Measurements from ENCODE around the gene DLGAP1.

The DLGAP1 gene

DNA sequence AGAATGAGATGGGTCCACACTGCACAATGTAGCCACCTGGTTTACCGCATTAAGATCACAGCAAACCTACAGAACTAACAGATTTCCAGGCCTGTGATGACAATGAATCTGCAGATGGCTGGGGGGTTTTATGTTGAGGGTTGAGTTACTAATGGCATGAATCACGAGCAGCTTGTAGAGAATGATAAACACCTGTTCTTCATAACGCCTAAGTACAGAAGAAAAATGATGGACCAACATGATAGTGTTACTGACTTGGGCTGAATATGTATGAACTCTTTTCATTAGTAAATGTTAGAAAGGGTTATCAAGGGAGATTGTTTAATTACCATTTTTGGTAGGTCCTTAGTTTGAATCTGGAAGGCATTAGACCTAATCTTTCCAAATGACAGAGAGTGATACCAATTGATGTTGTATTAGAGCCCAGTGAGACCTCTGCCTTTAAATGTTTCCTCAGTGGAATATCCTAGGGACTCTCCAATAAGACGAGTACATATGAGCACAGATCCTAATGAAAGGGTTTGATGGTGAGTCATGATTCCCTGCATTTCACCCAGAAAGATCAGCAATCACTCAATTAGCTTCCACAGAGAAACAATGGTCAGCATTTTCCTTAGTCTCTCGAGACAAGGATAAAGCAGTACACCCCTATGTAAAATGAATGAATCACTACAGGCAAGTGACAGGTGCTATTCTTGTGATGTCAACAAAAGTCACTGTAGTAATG, 243.8 kb downstream of the DLGAP1 start:
- TF ChIP-seq, protein P1, sequence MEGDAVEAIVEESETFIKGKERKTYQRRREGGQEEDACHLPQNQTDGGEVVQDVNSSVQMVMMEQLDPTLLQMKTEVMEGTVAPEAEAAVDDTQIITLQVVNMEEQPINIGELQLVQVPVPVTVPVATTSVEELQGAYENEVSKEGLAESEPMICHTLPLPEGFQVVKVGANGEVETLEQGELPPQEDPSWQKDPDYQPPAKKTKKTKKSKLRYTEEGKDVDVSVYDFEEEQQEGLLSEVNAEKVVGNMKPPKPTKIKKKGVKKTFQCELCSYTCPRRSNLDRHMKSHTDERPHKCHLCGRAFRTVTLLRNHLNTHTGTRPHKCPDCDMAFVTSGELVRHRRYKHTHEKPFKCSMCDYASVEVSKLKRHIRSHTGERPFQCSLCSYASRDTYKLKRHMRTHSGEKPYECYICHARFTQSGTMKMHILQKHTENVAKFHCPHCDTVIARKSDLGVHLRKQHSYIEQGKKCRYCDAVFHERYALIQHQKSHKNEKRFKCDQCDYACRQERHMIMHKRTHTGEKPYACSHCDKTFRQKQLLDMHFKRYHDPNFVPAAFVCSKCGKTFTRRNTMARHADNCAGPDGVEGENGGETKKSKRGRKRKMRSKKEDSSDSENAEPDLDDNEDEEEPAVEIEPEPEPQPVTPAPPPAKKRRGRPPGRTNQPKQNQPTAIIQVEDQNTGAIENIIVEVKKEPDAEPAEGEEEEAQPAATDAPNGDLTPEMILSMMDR (IDR thresholded peaks at IDR 0.05; ENCODE audit: poor library complexity, severe bottlenecking) = no peak
- H3K36me3 ChIP-seq (ENCODE audit: low read depth) = no peaks in the 10 kb centered on the region
- no peak for DNase-seq (ENCODE audit: low spot score)
- no peak for ATAC-seq (ENCODE audit: low read depth)
- no peaks in the 10 kb centered on the region for H3K27me3 ChIP-seq (ENCODE audit: insufficient read depth, poor library complexity, severe bottlenecking)
- H3K4me3 ChIP-seq (ENCODE audit: severe bottlenecking) = no peak overlapping the region
- H3K4me1 ChIP-seq (ENCODE audit: insufficient read depth, poor library complexity, severe bottlenecking) = no peaks in the 10 kb centered on the region
- H3K27ac ChIP-seq (ENCODE audit: poor library complexity, severe bottlenecking) = no peak overlapping the region
- H3K9me3 ChIP-seq (ENCODE audit: severe bottlenecking) = no peaks in the 10 kb centered on the region

DNA sequence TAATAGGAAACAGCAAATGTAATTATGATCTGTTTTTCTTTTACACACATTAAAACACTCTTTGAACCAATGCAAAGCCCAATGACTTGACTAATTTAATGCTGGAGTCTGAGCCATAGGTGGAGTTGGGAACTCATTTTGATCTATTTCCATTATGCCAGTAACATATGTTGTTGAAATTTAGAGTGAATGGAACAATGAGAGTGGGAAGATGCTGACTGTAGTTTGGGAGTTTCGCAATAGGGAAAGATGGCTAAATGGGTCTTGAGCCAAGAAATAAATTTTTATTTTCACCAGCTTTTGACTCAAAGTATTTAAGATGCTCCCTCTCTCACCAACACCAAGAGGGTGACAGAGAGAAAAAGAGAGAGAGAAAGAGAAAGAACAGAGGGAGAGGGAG, 246.7 kb downstream of the DLGAP1 start:
- no peaks in the 10 kb centered on the region for H3K36me3 ChIP-seq (ENCODE audit: low read depth)
- no peaks in the 10 kb centered on the region for H3K27me3 ChIP-seq (ENCODE audit: insufficient read depth, poor library complexity, severe bottlenecking)
- H3K27ac ChIP-seq (ENCODE audit: poor library complexity, severe bottlenecking) = no peak overlapping the region
- DNase-seq (ENCODE audit: low spot score) (no peak), ATAC-seq (ENCODE audit: low read depth) (no peak)
- H3K4me3 ChIP-seq (ENCODE audit: severe bottlenecking) = no peak overlapping the region
- TF ChIP-seq, protein P1 (IDR thresholded peaks at IDR 0.05; ENCODE audit: poor library complexity, severe bottlenecking) = no peak
- H3K4me1 ChIP-seq (ENCODE audit: insufficient read depth, poor library complexity, severe bottlenecking) = no peaks in the 10 kb centered on the region
- H3K9me3 ChIP-seq (ENCODE audit: severe bottlenecking) = no peaks in the 10 kb centered on the region

DNA sequence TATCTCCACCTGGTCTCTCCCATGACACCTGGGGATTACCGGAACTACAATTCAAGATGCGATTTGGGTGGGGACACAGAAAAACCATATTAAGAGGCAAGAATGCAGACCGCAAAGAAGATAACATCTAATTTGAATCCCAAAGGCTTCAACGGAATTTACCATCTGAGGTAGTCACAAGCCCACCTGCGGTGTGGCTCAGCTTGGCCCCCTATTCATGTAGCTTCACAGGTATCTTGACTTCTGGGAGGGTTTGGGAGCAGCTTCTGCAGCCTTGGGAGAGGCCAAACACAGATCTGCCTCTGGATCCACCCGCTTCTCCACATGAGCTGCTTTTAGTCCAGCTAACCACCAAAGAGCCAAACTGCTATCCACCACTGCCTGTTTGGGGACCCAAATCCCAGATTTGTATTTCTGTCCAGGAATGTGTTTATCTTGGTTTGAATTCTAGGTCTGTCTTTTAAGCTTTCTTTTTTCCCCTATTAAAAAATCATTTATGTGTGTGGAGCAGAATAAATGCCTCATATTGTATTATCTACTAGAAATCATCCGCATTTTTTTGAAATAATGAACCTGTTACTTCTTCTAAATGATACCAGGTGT, 247.6 kb downstream of the DLGAP1 start:
- H3K4me3 ChIP-seq (ENCODE audit: severe bottlenecking) = no peak overlapping the region

DNA sequence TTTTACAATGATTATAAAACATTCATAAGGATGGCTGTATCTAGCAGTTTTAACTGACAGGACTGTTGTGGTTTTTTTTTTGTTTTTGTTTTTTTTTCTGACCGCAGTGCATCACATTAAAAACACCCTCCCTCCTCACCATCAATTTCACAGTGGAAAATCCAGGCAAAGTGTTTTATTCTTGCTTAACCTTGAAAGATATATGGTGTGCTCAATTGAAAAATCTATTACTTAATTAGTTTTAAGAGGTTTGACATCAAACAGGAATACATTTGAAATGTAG, 250.7 kb downstream of the DLGAP1 start:
- no peak for DNase-seq (ENCODE audit: low spot score)
- H3K4me1 ChIP-seq (ENCODE audit: insufficient read depth, poor library complexity, severe bottlenecking) = no peaks in the 10 kb centered on the region
- no peak overlapping the region for H3K27ac ChIP-seq (ENCODE audit: poor library complexity, severe bottlenecking)
- no peaks in the 10 kb centered on the region for H3K36me3 ChIP-seq (ENCODE audit: low read depth)
- no peak for ATAC-seq (ENCODE audit: low read depth)
- TF ChIP-seq, protein P1 (IDR thresholded peaks at IDR 0.05; ENCODE audit: poor library complexity, severe bottlenecking) = no peak
- no peak overlapping the region for H3K4me3 ChIP-seq (ENCODE audit: severe bottlenecking)
- H3K27me3 ChIP-seq (ENCODE audit: insufficient read depth, poor library complexity, severe bottlenecking) = no peaks in the 10 kb centered on the region
- no peaks in the 10 kb centered on the region for H3K9me3 ChIP-seq (ENCODE audit: severe bottlenecking)

More for the DNA sequence above, 247.6 kb downstream of the DLGAP1 start:
- H3K9me3 ChIP-seq (ENCODE audit: severe bottlenecking) = no peaks in the 10 kb centered on the region
- ATAC-seq (ENCODE audit: low read depth) = no peak
- no peaks in the 10 kb centered on the region for H3K4me1 ChIP-seq (ENCODE audit: insufficient read depth, poor library complexity, severe bottlenecking)
- H3K36me3 ChIP-seq (ENCODE audit: low read depth) = no peaks in the 10 kb centered on the region
- no peak overlapping the region for H3K27ac ChIP-seq (ENCODE audit: poor library complexity, severe bottlenecking)
- TF ChIP-seq, protein P1 (IDR thresholded peaks at IDR 0.05; ENCODE audit: poor library complexity, severe bottlenecking) = no peak
- H3K27me3 ChIP-seq (ENCODE audit: insufficient read depth, poor library complexity, severe bottlenecking) = no peaks in the 10 kb centered on the region
- DNase-seq (ENCODE audit: low spot score) = no peak

All from RWPE2 (cell line).